ENCODE results near the gene NR6A1.

DNA sequence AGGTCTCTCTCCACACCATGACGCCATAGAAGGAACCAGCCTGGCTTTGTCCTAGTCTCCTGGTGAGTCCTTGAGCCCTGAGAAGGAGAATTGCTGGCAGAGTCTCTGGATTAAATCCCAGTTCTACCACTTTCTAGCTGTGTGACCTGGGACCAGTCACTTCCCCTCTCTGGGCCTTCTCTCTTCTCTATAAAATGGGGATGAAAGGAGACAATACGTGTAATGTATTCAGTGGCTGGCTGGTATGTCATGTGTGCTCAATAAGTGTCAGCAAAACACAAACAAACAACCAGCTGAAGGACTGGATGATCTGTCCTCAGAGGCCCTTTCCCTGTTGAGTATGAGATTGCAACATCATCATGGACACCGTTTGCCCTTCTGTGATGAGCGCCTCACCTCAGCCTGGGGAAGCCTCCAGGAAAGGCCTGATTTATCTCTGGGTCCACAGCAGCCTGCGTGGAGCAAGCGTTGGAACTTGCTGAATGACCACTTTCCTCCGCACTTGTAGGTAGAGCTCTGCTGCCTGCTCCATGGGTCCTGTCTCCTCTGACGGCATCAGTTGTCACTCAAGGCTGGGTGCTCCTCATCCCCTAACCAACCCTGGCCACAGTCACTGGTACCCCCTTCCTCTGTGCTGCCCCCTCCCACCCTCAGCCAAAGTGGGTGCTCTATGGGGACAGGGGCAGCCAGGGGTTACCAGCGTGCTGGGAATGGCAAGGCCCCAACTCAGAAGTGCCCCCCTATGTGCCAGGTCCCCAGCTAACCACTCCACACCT lies 260.3 kb downstream of the NR6A1 start:
- TF ChIP-seq, protein P1, sequence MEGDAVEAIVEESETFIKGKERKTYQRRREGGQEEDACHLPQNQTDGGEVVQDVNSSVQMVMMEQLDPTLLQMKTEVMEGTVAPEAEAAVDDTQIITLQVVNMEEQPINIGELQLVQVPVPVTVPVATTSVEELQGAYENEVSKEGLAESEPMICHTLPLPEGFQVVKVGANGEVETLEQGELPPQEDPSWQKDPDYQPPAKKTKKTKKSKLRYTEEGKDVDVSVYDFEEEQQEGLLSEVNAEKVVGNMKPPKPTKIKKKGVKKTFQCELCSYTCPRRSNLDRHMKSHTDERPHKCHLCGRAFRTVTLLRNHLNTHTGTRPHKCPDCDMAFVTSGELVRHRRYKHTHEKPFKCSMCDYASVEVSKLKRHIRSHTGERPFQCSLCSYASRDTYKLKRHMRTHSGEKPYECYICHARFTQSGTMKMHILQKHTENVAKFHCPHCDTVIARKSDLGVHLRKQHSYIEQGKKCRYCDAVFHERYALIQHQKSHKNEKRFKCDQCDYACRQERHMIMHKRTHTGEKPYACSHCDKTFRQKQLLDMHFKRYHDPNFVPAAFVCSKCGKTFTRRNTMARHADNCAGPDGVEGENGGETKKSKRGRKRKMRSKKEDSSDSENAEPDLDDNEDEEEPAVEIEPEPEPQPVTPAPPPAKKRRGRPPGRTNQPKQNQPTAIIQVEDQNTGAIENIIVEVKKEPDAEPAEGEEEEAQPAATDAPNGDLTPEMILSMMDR (IDR thresholded peaks at IDR 0.05 in 8 of 11, conservative IDR thresholded peaks at IDR 0.05 in 3 of 11): no peak
- no peak for TF ChIP-seq POLR2AphosphoS5 (IDR thresholded peaks at IDR 0.05)
- TF ChIP-seq POLR2A (IDR thresholded peaks at IDR 0.05): no peak
